Activated CD8-positive, alpha-beta memory T cell treated with anti-CD3 and anti-CD28 coated beads for 36 hours (primary cell): ENCODE measurements around the gene ZFP57. TPM values are rescaled to one million over a fixed set of nuclear protein-coding genes. Genes with fewer than 3 reads are reported as not detected.

ENCODE experiments used
- CTCF ChIA-PET: fragments of 350-600 bp; sonication (Branson Sonifier 250); formaldehyde crosslinking; loops from one replicate; lab custom pipeline; 2021; ENCODE audit warnings: antibody characterized with exemption; lab: Charles Lee
- POLR2A ChIA-PET: fragments of 350-600 bp; sonication (Branson Sonifier 250); formaldehyde crosslinking; loops from one replicate; lab custom pipeline; 2021; ENCODE audit warnings: antibody characterized with exemption; lab: Charles Lee
- total RNA-seq, 2 experiments: library from RNA; stranded (reverse); gene quantifications; one replicate each; pipeline ENCODE4 v1.2.3, GENCODE V29; 2021

The ZFP57 gene
- total RNA-seq = 10 to 100 TPM; 10.8 to 10.9 TPM

DNA sequence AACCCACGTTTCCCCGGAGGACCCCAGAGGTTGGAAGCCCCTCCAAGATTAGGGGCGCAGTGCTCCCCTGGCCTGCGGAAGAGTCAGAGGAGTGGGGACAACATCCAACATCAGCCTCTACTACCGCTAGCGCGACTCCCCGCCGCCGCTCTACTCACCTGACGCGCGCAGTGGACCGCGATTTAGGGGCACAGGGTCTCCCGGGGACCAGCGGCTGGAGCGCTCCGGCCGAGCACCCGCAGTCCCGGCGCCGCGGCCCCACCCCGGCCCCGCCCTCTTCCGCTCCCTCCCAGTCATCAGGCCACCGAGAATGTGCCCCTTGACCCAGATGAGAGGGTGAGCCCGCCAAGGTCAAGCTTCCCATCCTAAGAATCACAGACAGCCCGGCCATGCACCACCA lies at the start of gene ZFP57:
Gene ZFP57, minus strand, starts transcription at position 249 of the 400 bp plus-strand sequence. CDS start 4,149 bp downstream, outside the sequence.
- POLR2A ChIA-PET = interaction anchor here (0.6 kb wide), 1 partner anchor 284 kb away, joined by 10 read pairs; no protein-coding TSS in a partner anchor
- CTCF ChIA-PET = interaction anchor here (0.6 to 1.9 kb wide), 4 partner anchors 28 to 46 kb away, joined by 3 to 8 read pairs (median 3); no protein-coding TSS in a partner anchor

DNA sequence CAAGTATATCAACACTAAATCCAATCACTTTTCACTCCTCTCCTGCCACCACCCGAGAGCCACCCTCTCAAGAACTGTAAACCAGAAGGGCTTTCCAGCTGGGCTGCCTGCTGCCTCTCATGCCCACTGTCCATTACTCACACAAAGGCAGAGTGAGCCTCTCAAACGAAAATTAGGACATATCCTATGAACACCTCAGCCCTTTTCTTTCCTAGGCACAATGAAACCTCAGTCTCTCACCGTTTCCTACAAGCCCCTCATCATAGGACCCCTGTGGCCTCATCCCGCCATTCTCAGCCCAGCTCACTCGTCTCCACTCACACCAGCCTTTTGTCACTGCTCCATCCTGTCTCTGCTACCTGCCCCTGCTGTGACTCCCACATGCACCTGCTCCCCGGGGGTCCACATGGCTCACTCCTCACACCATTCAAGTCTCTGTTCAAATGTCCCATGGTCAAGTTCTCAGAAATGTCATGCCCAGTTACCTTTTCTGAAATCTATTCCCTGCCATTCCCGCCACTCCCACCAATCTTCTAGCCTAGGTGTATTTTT lies 49.7 kb upstream of the ZFP57 start:
- POLR2A ChIA-PET = interaction anchor here (0.7 kb wide), 1 partner anchor 21 kb away, joined by 3 read pairs; no protein-coding TSS in a partner anchor
- CTCF ChIA-PET = no interaction called here

DNA sequence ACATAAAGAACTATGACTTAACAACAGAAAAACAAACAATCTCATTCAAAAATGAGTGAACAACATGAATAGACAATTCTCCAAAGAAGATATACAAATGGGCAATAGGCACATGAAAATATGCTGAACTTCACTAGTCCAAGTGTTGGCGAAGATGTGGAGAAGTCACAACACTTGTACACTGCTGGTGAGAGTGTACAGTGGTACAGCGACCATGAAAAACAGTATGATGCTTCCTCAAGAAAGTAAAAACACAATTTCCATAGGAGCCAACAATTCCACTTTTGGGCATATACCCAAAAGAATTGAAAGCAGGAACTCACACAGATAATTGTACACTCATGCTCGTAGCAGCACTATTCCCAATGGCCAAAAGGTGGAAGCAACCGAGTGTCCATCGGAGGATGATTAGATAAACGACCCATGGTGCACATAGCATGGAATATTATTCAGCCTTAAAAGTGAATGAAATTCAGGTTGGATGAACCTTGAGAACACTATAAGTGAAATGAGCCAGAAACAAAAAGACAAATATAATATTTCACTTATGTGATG lies 48.9 kb upstream of the ZFP57 start:
- ChIA-PET CTCF (no interaction called here), POLR2A (interaction anchor here (0.7 kb wide), 1 partner anchor 22 kb away, joined by 3 read pairs; no protein-coding TSS in a partner anchor)

DNA sequence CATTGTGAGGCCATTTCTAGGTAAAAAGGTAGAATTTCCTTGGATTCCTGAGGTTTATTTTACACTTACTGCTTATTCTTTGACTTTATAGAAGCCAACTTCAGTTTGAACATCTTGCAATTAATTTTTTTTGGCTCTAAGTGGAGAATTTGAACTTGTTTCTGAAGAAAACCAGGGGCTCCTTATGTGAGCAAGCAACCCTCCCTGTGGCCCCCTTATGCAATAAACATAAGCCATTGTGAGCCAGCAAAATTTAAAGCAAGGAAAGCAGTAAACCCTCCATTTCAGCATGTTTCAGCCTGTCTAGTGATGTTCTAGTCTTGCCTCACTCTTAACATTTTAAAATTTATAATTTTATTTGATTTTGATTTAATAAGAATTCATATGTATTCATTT lies 47.9 kb upstream of the ZFP57 start:
- ChIA-PET POLR2A (no interaction called here), CTCF (no interaction called here)

DNA sequence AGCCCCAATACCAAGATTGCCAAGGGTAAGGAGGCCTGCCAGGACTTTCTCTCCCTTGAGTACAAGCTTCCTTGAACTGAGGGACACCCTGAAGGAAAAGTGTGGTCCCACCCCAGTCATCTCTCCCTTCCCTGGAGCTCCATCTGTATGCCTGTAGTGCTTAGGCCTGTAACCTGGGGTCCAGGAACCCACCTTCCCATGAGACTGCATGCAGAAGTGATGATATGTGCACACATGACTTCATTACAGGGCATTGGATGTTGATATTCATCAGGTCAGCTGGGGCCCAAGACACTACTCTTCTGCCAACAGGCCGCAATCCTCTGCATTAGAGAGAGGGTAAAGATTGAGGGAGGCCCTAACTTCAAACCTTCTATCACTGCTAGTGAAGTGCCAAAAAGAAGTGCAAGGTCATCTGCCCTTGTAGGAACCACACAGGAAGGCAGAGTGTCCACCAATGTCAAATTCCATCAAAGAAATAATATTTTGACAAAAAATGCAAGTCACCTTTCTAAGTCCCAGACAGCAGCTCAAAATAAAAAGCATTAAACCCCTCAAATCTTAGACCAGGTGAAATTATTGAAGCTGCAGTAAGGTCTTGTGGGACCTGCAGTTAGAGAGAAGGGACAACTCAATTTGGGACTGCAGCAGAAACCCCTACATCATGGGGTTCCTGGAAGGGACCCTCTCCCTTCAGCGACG lies 47.4 kb upstream of the ZFP57 start:
- ChIA-PET POLR2A (no interaction called here), CTCF (interaction anchor here (1.1 kb wide), 1 partner anchor 10 kb away, joined by 7 read pairs; no protein-coding TSS in a partner anchor)

DNA sequence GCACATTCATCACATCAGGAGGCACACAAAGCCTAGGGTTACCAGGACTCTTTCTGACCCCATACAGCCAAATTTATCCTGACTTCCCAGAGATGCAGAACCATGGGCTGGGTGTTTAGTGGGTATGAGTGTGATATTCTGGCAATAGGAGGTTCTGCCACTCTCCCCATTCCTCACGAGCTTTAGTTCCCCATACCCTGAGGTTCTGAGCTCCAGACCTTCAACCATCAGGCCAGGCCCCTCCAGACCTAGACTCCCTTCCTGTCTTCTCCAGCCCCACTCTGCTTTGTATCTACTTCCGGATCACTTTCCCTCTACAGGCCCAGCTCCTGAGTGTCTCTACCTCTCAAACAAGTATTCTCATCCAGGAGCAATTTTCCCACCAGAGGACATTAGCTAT lies 46.7 kb upstream of the ZFP57 start:
- ChIA-PET CTCF (interaction anchor here (1.1 kb wide), 1 partner anchor 10 kb away, joined by 7 read pairs; no protein-coding TSS in a partner anchor), POLR2A (no interaction called here)

DNA sequence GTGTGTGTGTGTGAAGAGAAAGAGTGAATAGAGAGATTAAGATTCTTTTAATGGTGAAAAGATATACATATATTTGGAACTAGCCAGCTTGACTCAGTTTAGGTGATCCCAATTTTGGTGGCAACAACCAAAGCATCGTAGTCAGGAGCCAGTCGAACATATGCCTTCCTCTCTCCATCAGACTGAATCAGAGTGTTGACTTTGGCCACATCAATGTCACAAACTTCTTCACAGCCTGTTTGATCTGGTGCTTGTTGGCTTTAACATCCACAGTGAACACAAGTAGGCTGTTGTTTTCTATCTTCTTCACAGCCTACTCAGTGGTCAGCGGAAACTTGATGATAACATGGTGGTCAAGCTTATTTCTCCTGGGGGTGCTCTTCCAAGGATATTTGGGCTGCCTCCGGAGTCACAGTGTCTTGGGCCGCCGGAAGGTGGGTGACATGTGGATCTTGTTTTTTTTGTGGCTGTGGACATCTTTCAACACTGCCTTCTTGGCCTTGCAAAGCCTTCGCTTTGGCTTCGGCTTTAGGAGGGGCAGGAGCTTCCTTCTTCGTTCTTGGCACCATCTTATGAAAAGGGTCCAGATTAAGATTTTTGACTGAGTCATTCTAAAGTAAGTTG lies 45.7 kb upstream of the ZFP57 start:
- POLR2A ChIA-PET = no interaction called here

DNA sequence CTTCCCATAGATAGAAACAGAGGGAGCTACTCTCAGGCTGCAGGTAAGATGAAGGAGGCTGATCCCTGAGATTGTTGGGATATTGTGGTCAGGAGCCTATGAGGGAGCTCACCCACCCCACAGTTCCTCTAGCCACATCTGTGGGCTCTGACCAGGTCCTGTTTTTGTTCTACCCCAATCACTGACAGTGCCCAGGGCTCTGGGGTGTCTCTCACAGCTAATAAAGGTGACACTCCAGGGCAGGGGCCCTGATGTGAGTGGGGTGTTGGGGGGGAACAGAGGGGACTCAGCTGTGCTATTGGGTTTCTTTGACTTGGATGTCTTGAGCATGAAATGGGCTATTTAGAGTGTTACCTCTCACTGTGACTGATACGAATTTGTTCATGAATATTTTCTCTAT lies 45.0 kb upstream of the ZFP57 start:
- POLR2A ChIA-PET = no interaction called here
- CTCF ChIA-PET = interaction anchor here (1.0 to 1.3 kb wide), 4 partner anchors 11 to 24 kb away, joined by 3 to 5 read pairs (median 3); no protein-coding TSS in a partner anchor

More for the DNA sequence above, 45.7 kb upstream of the ZFP57 start:
- CTCF ChIA-PET = interaction anchor here (1.0 to 1.3 kb wide), 4 partner anchors 10 to 107 kb away, joined by 3 to 5 read pairs (median 4); no protein-coding TSS in a partner anchor

DNA sequence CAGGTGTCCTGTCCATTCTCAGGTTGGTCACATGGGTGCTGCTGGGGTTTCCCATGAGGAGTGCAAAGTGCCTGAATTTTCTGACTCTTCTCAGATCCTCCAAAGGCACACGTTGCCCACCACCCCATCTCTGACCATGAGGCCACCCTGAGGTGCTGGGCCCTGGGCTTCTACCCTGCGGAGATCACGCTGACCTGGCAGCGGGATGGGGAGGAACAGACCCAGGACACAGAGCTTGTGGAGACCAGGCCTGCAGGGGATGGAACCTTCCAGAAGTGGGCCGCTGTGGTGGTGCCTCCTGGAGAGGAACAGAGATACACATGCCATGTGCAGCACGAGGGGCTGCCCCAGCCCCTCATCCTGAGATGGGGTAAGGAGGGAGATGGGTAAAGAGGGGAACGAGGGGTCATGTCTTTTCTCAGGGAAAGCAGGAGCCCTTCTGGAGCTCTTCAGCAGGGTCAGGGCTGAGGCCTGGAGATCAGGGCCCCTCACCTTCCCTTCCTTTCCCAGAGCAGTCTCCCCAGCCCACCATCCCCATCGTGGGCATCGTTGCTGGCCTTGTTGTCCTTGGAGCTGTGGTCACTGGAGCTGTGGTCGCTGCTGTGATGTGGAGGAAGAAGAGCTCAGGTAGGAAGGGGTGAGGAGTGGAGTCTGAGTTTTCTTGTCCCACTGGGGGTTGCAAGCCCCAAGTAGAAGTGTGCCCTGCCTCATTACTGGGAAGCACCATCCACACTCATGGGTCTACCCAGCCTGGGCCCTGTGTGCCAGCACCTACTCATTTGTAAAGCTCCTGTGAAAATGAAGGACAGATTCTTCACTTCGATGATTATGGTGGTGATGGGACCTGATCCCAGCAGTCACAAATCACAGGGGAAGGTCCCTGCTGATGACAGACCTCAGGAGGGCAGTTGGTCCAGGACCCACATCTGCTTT lies 44.3 kb upstream of the ZFP57 start:
- ChIA-PET POLR2A (no interaction called here), CTCF (interaction anchor here (1.0 to 1.3 kb wide), 2 partner anchors 12 to 13 kb away, joined by 3 to 5 read pairs; no protein-coding TSS in a partner anchor)

DNA sequence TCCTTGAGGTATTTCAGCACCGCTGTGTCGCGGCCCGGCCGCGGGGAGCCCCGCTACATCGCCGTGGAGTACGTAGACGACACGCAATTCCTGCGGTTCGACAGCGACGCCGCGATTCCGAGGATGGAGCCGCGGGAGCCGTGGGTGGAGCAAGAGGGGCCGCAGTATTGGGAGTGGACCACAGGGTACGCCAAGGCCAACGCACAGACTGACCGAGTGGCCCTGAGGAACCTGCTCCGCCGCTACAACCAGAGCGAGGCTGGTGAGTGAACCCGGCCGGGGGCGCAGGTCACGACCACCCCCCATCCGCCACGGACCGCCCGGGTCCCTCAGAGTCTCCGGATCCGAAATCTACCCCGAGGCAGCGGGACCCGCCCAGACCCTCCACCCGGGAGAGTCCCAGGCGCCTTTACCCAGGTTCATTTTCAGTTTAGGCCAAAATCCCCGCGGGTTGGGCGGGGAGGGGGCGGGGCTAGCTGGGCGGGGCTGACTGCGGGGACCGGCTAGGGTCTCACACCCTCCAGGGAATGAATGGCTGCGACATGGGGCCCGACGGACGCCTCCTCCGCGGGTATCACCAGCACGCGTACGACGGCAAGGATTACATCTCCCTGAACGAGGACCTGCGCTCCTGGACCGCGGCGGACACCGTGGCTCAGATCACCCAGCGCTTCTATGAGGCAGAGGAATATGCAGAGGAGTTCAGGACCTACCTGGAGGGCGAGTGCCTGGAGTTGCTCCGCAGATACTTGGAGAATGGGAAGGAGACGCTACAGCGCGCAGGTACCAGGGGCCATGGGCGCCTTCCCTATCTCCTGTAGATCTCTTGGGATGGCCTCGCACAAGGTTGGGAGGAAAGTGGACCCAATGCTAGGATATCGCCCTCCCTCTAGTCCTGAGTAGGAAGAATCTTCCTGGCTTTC lies 43.0 kb upstream of the ZFP57 start:
- POLR2A ChIA-PET = interaction anchor here (0.7 kb wide), 1 partner anchor 25 kb away, joined by 3 read pairs; no protein-coding TSS in a partner anchor
- CTCF ChIA-PET = no interaction called here

DNA sequence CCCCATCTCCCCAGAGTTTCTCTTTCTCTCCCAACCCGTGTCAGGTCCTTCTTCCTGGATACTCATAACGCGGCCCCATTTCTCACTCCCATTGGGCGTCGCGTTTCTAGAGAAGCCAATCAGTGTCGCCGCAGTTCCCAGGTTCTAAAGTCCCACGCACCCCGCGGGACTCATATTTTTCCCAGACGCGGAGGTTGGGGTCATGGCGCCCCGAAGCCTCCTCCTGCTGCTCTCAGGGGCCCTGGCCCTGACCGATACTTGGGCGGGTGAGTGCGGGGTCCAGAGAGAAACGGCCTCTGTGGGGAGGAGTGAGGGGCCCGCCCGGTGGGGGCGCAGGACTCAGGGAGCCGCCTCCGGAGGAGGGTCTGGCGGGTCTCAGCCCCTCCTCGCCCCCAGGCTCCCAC lies 42.3 kb upstream of the ZFP57 start, which contains the start of gene HLA-F:
Gene HLA-F, plus strand, starts transcription at position 173 of the 404 bp plus-strand sequence. Its CDS starts 30 bp downstream, at position 203.
- POLR2A ChIA-PET = no interaction called here
- CTCF ChIA-PET = interaction anchor here (0.7 to 1.2 kb wide), 2 partner anchors 11 to 13 kb away, joined by 3 to 4 read pairs; no protein-coding TSS in a partner anchor

DNA sequence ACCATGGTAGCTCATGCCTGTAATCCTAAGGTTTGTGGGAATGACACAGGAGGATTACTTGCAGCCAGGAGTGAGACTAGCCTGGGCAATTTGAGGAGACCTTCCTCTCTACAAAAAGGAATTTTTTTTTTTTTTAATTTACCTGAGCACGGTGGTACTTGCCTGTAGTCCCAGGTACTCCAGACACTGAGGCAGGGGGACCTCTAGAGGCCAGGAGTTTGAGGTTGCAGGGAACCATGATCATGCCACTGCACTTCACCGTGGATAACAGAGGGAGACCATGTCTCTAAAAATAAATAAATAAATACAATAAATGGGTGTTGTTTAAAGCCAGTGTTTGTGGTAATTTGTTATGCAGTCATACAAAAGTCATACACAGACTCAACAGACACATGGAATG lies 39.9 kb upstream of the ZFP57 start:
- ChIA-PET POLR2A (no interaction called here), CTCF (no interaction called here)

DNA sequence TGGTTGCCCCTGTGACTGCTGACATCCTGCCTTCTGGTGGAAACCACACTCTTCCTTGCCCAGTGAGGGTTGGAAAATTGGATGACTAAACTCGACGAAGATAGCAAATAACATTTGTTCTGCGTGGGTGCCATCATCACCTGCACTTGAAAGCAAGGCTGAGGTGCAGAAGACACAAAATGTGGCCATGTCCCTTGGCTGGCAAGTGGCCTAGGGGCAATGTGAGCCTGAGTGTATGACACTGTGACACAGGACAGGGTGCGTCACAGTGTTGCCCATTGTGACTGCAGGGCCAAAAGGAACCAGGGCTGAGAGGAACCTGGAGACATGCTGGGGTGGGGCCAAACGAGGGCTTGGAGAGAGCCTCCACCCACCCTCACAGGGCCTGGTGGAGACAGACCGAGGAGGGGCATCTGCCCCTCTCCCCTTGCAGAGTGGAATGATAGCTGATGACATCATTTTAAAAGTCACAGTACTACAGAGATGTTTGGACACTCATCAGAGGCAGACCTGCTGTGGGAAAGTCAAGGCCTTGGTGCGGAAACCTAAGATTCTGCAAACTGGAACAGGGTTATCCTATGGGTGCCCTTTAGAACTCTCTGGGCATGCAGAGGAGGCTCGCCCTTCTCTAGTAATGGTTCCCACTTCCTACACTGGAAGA lies 29.5 kb upstream of the ZFP57 start:
- ChIA-PET CTCF (interaction anchor here (1.0 to 3.1 kb wide), 2 partner anchors 16 to 43 kb away, joined by 3 to 12 read pairs; no protein-coding TSS in a partner anchor), POLR2A (no interaction called here)

DNA sequence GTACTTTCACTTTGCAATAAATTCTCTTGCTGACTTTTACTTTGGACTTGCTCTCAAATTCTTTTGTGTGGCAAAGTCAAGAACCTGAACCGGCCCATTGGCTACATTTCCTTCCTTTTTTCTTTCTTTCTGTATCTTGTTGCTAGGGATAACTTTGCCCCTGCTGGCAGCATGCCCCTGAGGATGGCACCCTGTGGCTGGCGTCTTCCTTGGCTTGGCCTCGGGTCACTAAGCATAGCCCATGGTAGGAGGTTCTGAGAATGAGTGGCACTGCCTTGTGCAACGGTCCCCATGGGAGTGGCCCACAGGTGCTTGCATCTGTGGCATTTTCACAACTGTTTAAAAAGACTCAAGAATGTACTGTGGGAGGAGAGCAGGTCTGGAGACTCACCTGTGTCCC lies 28.2 kb upstream of the ZFP57 start:
- POLR2A ChIA-PET = interaction anchor here (1.4 kb wide), 1 partner anchor 13 kb away, joined by 5 read pairs; no protein-coding TSS in a partner anchor
- CTCF ChIA-PET = interaction anchor here (1.2 to 3.1 kb wide), 7 partner anchors 8 to 126 kb away, joined by 3 to 12 read pairs (median 4); no protein-coding TSS in a partner anchor

DNA sequence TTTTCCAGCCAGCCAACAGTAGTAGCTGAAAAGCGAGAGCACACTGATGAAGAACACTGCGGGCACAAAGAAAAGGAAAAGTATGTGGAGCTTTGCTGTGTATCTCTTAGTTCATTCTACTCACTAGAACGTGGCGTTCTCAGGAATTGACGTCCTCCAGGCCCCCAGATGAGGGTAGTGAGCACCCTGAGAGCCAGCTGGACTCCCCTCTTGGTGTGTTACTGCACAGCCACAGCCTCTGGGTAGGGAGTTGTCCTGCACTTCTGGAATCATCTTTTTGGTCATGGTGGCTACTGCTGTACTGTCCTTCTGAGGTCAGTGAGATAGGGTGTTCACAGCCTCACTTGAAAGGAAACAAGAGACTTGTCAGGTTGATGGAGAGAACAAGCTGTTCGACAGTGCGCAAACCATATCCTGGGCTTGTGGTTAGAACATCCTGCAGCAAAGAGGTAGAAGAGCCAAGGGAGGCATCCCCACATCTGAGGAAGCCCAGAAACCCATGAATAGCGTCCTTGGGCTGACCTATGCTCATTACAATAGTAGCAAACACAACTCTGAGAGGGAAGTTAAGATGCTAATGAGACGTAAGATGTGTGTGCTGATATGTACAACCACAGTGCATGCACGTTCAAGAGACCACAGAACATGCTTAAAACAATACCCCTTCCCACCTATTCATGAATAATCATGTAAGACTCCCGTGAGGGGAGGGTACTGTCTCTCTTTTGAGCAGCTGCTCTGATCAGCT lies 27.7 kb upstream of the ZFP57 start:
- ChIA-PET POLR2A (interaction anchor here (1.4 kb wide), 1 partner anchor 14 kb away, joined by 5 read pairs; no protein-coding TSS in a partner anchor), CTCF (interaction anchor here (1.2 to 3.1 kb wide), 7 partner anchors 8 to 127 kb away, joined by 3 to 12 read pairs (median 4); no protein-coding TSS in a partner anchor)
